HEK293 (cell line): ENCODE measurements around the gene CHN2.

ENCODE experiments used
- CTCF ChIA-PET: fragments of 350-600 bp; formaldehyde crosslinking; extraction: SDS; loops from one replicate; lab custom pipeline; 2021; ENCODE audit warnings: antibody characterized with exemption; lab: Yijun Ruan, JAX
- POLR2A ChIA-PET: fragments of 300-600 bp; formaldehyde crosslinking; extraction: SDS; loops from one replicate; lab custom pipeline; 2020; ENCODE audit warnings: antibody characterized with exemption, inconsistent platforms; lab: Yijun Ruan, JAX
- H3K27ac ChIP-seq: fragments of 200-500 bp; sonication (Bioruptor generic); 2 replicates; pipeline ENCODE4 v1.5.1; 2014; ENCODE audit warnings: low read depth, low read length, control low read depth, inconsistent platforms; ENCODE audit errors: extremely low read depth
- H3K36me3 ChIP-seq, 2 experiments: fragments of 200-500 bp in 1 of 2; sonication (Bioruptor generic) in 1 of 2; 1 replicate in 1 of 2; 2 replicates in 1 of 2; pipeline ENCODE4 v1.5.1; 2014 to 2017; ENCODE audit warnings: inconsistent platforms in 2 of 2, low read length in 2 of 2; ENCODE audit not compliant: control insufficient read depth in 2 of 2, insufficient read depth in 1 of 2
- H3K4me1 ChIP-seq: fragments of 200-500 bp; sonication (Bioruptor generic); 2 replicates; pipeline ENCODE4 v1.5.1; 2014; ENCODE audit warnings: mild to moderate bottlenecking, low read length, inconsistent platforms; ENCODE audit not compliant: control insufficient read depth, insufficient read depth
- H3K4me3 ChIP-seq: 2 replicates; pipeline ENCODE4 v1.5.1; 2011; ENCODE audit warnings: low read depth, mild to moderate bottlenecking, control low read depth, low read length, moderate library complexity
- H3K9me3 ChIP-seq: fragments of 200-500 bp; sonication (Bioruptor generic); 2 replicates; pipeline ENCODE4 v1.5.1; 2014; ENCODE audit warnings: low read depth, low read length, inconsistent platforms; ENCODE audit not compliant: control insufficient read depth, insufficient read depth
- MZF1 ChIP-seq: fragments of 450-650 bp; formaldehyde crosslinking; IDR thresholded peaks from 2 replicates; pipeline ENCODE4 v1.5.1; 2017; ENCODE audit warnings: missing biosample characterization, missing genetic modification characterization, borderline replicate concordance
- SP7 ChIP-seq: fragments of 450-650 bp; formaldehyde crosslinking; IDR thresholded peaks from 2 replicates; pipeline ENCODE4 v1.5.1; 2016; ENCODE audit warnings: missing biosample characterization, missing genetic modification characterization
- ZNF114 ChIP-seq: fragments of 450-650 bp; formaldehyde crosslinking; IDR thresholded peaks from 2 replicates; pipeline ENCODE4 v1.5.0; 2017; ENCODE audit warnings: missing biosample characterization, missing genetic modification characterization
- ZNF146 ChIP-seq: fragments of 450-650 bp; formaldehyde crosslinking; IDR thresholded peaks from 2 replicates; pipeline ENCODE4 v1.5.1; 2016; ENCODE audit warnings: missing biosample characterization, missing genetic modification characterization
- ZNF169 ChIP-seq: fragments of 450-650 bp; formaldehyde crosslinking; IDR thresholded peaks from 2 replicates; pipeline ENCODE4 v1.5.1; 2016; ENCODE audit warnings: missing biosample characterization, missing genetic modification characterization
- ZNF341 ChIP-seq: fragments of 450-650 bp; formaldehyde crosslinking; IDR thresholded peaks from 2 replicates; pipeline ENCODE4; 2016; ENCODE audit warnings: low read depth, missing biosample characterization, missing genetic modification characterization
- ZNF366 ChIP-seq: fragments of 450-650 bp; formaldehyde crosslinking; conservative IDR thresholded peaks from 2 replicates; pipeline ENCODE4 v1.5.1; 2016; ENCODE audit warnings: missing biosample characterization, missing genetic modification characterization
- ZNF404 ChIP-seq: fragments of 450-650 bp; formaldehyde crosslinking; IDR thresholded peaks from 2 replicates; pipeline ENCODE4 v1.5.1; 2017; ENCODE audit warnings: missing biosample characterization, missing genetic modification characterization
- ZNF510 ChIP-seq: fragments of 450-650 bp; formaldehyde crosslinking; IDR thresholded peaks from 2 replicates; pipeline ENCODE4 v1.5.1; 2018; ENCODE audit warnings: mild to moderate bottlenecking, missing genetic modification characterization, missing biosample characterization; ENCODE audit not compliant: insufficient replicate concordance
- ZNF521 ChIP-seq: fragments of 450-650 bp; formaldehyde crosslinking; IDR thresholded peaks from 2 replicates; pipeline ENCODE4 v1.5.1; 2017; ENCODE audit warnings: missing biosample characterization, mild to moderate bottlenecking, missing genetic modification characterization
- ZNF561 ChIP-seq: fragments of 450-650 bp; IDR thresholded peaks from 2 replicates; pipeline ENCODE4 v1.5.1; 2018; ENCODE audit warnings: missing biosample characterization, missing genetic modification characterization, borderline replicate concordance
- ZNF600 ChIP-seq: fragments of 450-650 bp; formaldehyde crosslinking; IDR thresholded peaks from 2 replicates; pipeline ENCODE4 v1.5.1; 2016; ENCODE audit warnings: missing biosample characterization, missing genetic modification characterization
- ZNF843 ChIP-seq: fragments of 450-650 bp; formaldehyde crosslinking; IDR thresholded peaks from 2 replicates; pipeline ENCODE4 v1.5.1; 2016; ENCODE audit warnings: missing biosample characterization, missing genetic modification characterization
- ZSCAN16 ChIP-seq: fragments of 450-650 bp; formaldehyde crosslinking; IDR thresholded peaks from 2 replicates; pipeline ENCODE4 v1.5.1; 2016; ENCODE audit warnings: missing biosample characterization, missing genetic modification characterization
- ZSCAN30 ChIP-seq: fragments of 450-650 bp; IDR thresholded peaks from 2 replicates; pipeline ENCODE4 v1.5.1; 2018; ENCODE audit warnings: missing biosample characterization, mild to moderate bottlenecking, missing genetic modification characterization, moderate library complexity
- TF ChIP-seq, protein P1 (sequence below): fragments of 450-650 bp; formaldehyde crosslinking; IDR thresholded peaks from 2 replicates; pipeline ENCODE4 v1.5.1; 2016; ENCODE audit warnings: missing biosample characterization, missing genetic modification characterization
- TF ChIP-seq, protein P2 (sequence below): fragments of 450-650 bp; formaldehyde crosslinking; IDR thresholded peaks from 2 replicates; pipeline ENCODE4 v1.5.1; 2016; ENCODE audit warnings: missing biosample characterization, missing genetic modification characterization
- TF ChIP-seq, protein P3 (sequence below): fragments of 450-650 bp; formaldehyde crosslinking; conservative IDR thresholded peaks from 2 replicates; pipeline ENCODE4 v1.5.1; 2016; ENCODE audit warnings: low read depth, missing biosample characterization, missing genetic modification characterization
- TF ChIP-seq, protein P4 (sequence below): fragments of 450-650 bp; formaldehyde crosslinking; IDR thresholded peaks from 2 replicates; pipeline ENCODE4 v1.5.1; 2017; ENCODE audit warnings: missing biosample characterization, mild to moderate bottlenecking, missing genetic modification characterization, moderate library complexity

The CHN2 gene

DNA sequence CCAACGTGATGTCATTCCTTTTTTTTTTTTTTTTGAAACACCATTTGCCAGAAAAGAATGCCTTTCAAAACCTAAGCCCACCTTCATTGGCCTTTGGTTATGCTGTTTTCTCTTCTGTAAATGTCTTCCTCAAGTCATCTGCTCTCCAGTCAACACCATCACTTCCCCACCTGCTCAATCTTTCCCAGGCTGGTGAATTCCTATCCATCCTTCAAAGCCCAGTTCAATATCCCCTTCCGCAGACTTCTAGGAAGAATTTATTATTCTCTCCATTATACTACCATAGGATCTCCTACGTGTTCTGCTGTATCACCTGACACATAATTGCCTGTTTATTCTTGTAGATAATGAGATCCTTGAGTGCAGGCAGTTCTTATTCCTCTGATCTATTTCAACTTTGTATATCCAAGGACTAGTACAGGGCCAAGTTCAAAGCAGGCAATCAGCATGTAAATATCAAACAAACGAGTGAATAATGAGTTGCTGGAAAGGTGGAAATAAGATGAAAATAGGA is 295.6 kb downstream of the CHN2 start (continued):
- TF ChIP-seq, protein P1, sequence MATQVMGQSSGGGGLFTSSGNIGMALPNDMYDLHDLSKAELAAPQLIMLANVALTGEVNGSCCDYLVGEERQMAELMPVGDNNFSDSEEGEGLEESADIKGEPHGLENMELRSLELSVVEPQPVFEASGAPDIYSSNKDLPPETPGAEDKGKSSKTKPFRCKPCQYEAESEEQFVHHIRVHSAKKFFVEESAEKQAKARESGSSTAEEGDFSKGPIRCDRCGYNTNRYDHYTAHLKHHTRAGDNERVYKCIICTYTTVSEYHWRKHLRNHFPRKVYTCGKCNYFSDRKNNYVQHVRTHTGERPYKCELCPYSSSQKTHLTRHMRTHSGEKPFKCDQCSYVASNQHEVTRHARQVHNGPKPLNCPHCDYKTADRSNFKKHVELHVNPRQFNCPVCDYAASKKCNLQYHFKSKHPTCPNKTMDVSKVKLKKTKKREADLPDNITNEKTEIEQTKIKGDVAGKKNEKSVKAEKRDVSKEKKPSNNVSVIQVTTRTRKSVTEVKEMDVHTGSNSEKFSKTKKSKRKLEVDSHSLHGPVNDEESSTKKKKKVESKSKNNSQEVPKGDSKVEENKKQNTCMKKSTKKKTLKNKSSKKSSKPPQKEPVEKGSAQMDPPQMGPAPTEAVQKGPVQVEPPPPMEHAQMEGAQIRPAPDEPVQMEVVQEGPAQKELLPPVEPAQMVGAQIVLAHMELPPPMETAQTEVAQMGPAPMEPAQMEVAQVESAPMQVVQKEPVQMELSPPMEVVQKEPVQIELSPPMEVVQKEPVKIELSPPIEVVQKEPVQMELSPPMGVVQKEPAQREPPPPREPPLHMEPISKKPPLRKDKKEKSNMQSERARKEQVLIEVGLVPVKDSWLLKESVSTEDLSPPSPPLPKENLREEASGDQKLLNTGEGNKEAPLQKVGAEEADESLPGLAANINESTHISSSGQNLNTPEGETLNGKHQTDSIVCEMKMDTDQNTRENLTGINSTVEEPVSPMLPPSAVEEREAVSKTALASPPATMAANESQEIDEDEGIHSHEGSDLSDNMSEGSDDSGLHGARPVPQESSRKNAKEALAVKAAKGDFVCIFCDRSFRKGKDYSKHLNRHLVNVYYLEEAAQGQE (tag by site-specific recombination), result no peak

DNA sequence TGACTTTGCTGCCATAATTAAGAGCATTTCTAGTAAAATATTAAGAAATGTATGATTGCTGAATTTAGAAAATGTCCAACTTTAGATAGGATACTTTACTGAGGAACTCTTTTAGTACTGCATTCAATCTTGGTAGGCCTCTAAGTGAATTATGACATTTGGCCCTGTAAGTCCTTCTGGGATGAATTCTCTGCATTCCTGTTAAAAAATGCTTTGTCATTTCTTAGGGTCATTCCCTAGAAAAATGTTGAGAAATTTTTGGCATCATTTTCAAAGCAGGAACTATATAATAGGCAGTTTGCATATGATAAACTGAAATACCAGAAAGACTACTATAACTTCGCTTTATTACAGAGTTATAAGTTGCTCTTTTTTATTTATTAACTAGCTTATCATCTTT is 299.8 kb downstream of the CHN2 start:
- CTCF ChIA-PET, result no interaction called here
- H3K36me3 ChIP-seq, result no peaks in the 10 kb centered on the region
- TF ChIP-seq MZF1 (tag by site-specific recombination), result no peak
- no peak for TF ChIP-seq ZNF561 (tag by site-specific recombination)
- TF ChIP-seq ZNF114, result no peak
- TF ChIP-seq SP7, result no peak
- no peak for TF ChIP-seq ZNF404 (tag by site-specific recombination)
- no peak for TF ChIP-seq ZNF169
- TF ChIP-seq ZNF366 (tag by site-specific recombination), result no peak
- TF ChIP-seq, protein P2, sequence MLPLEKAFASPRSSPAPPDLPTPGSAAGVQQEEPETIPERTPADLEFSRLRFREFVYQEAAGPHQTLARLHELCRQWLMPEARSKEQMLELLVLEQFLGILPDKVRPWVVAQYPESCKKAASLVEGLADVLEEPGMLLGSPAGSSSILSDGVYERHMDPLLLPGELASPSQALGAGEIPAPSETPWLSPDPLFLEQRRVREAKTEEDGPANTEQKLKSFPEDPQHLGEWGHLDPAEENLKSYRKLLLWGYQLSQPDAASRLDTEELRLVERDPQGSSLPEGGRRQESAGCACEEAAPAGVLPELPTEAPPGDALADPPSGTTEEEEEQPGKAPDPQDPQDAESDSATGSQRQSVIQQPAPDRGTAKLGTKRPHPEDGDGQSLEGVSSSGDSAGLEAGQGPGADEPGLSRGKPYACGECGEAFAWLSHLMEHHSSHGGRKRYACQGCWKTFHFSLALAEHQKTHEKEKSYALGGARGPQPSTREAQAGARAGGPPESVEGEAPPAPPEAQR (tag by site-specific recombination), result no peak
- TF ChIP-seq, protein P3, sequence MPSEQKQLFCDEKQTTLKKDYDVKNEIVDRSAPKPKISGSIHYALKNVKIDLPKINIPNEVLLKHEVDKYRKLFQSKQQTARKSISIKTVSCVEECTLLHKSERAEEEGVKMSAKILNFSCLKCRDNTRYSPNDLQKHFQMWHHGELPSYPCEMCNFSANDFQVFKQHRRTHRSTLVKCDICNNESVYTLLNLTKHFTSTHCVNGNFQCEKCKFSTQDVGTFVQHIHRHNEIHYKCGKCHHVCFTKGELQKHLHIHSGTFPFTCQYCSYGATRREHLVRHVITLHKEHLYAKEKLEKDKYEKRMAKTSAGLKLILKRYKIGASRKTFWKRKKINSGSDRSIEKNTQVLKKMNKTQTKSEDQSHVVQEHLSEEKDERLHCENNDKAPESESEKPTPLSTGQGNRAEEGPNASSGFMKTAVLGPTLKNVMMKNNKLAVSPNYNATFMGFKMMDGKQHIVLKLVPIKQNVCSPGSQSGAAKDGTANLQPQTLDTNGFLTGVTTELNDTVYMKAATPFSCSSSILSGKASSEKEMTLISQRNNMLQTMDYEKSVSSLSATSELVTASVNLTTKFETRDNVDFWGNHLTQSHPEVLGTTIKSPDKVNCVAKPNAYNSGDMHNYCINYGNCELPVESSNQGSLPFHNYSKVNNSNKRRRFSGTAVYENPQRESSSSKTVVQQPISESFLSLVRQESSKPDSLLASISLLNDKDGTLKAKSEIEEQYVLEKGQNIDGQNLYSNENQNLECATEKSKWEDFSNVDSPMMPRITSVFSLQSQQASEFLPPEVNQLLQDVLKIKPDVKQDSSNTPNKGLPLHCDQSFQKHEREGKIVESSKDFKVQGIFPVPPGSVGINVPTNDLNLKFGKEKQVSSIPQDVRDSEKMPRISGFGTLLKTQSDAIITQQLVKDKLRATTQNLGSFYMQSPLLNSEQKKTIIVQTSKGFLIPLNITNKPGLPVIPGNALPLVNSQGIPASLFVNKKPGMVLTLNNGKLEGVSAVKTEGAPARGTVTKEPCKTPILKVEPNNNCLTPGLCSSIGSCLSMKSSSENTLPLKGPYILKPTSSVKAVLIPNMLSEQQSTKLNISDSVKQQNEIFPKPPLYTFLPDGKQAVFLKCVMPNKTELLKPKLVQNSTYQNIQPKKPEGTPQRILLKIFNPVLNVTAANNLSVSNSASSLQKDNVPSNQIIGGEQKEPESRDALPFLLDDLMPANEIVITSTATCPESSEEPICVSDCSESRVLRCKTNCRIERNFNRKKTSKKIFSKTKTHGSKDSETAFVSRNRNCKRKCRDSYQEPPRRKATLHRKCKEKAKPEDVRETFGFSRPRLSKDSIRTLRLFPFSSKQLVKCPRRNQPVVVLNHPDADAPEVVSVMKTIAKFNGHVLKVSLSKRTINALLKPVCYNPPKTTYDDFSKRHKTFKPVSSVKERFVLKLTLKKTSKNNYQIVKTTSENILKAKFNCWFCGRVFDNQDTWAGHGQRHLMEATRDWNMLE (tag by site-specific recombination), result no peak
- no peak for TF ChIP-seq ZSCAN30 (tag by site-specific recombination)
- TF ChIP-seq ZNF600, result no peak
- no peak for TF ChIP-seq ZSCAN16 (tag by site-specific recombination)
- H3K27ac ChIP-seq, result no peak overlapping the region
- H3K9me3 ChIP-seq, result no peaks in the 10 kb centered on the region
- no peaks in the 10 kb centered on the region for H3K4me1 ChIP-seq
- H3K4me3 ChIP-seq, result no peak overlapping the region
- POLR2A ChIA-PET, result no interaction called here

DNA sequence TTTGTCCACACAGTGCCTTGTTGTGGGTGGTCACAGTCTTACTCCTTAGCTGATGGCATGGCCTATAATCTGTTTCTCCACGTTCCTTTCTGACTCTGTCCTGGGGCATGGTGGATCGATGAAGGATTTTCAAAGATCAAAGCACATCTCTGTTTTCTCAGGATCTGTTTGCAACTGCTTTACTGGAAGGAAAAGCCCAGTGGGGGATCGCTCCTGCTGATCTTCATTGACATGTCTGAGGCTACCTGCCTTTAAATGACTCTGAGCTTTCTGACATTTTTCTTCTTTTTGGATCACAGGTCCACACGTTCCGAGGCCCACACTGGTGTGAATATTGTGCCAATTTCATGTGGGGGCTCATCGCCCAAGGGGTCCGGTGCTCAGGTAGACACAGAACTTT is 301.1 kb downstream of the CHN2 start:
- ChIA-PET POLR2A (no interaction called here), CTCF (interaction anchor here (0.7 kb wide), 1 partner anchor 11 kb away, joined by 3 read pairs; no protein-coding TSS in a partner anchor)
- H3K4me3 ChIP-seq, result no peak overlapping the region
- H3K27ac ChIP-seq, result no peak overlapping the region
- no peaks in the 10 kb centered on the region for H3K36me3 ChIP-seq
- no peaks in the 10 kb centered on the region for H3K4me1 ChIP-seq
- no peaks in the 10 kb centered on the region for H3K9me3 ChIP-seq
- TF ChIP-seq ZNF521 (no peak), ZNF146 (no peak), ZNF341 (no peak), ZNF510 (tag by site-specific recombination) (no peak), SP7 (no peak), ZNF843 (tag by site-specific recombination) (no peak)
- TF ChIP-seq, protein P4, sequence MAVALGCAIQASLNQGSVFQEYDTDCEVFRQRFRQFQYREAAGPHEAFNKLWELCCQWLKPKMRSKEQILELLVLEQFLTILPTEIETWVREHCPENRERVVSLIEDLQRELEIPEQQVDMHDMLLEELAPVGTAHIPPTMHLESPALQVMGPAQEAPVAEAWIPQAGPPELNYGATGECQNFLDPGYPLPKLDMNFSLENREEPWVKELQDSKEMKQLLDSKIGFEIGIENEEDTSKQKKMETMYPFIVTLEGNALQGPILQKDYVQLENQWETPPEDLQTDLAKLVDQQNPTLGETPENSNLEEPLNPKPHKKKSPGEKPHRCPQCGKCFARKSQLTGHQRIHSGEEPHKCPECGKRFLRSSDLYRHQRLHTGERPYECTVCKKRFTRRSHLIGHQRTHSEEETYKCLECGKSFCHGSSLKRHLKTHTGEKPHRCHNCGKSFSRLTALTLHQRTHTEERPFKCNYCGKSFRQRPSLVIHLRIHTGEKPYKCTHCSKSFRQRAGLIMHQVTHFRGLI (tag by site-specific recombination), result no peak
